Activated CD4-positive, alpha-beta T cell treated with anti-CD3 and anti-CD28 coated beads, Interleukin-2, amount 10 ng/mL, durations not matched to agents 7 days and 5 days (primary cell): Measurements from ENCODE around the gene LTA4H. TPM values are rescaled to one million over a fixed set of nuclear protein-coding genes. Genes with fewer than 3 reads are reported as not detected.

Experiments
- CTCF ChIA-PET: fragments of 350-600 bp; sonication (Branson Sonifier 250); formaldehyde crosslinking; loops from one replicate; lab custom pipeline; 2021; ENCODE audit warnings: antibody characterized with exemption; lab: Charles Lee
- POLR2A ChIA-PET: fragments of 350-600 bp; sonication (Branson Sonifier 250); formaldehyde crosslinking; loops from one replicate; lab custom pipeline; 2021; ENCODE audit warnings: antibody characterized with exemption; lab: Charles Lee
- DNase-seq: peaks from one replicate; pipeline ENCODE4 v3.0.0-alpha.2; 2020
- H3K27ac Mint-ChIP-seq: one replicate; pipeline ENCODE4 v1.8.0; 2021; ENCODE audit warnings: mild to moderate bottlenecking, moderate library complexity, mixed read lengths
- H3K27me3 Mint-ChIP-seq: one replicate; pipeline ENCODE4 v1.8.0; 2021; ENCODE audit warnings: mixed read lengths
- H3K36me3 Mint-ChIP-seq: one replicate; pipeline ENCODE4 v1.8.0; 2021; ENCODE audit warnings: low read depth, mixed read lengths
- H3K4me1 Mint-ChIP-seq: one replicate; pipeline ENCODE4 v1.8.0; 2021; ENCODE audit warnings: mixed read lengths
- H3K4me3 Mint-ChIP-seq: one replicate; pipeline ENCODE4 v1.8.0; 2021; ENCODE audit warnings: mild to moderate bottlenecking, moderate library complexity, mixed read lengths
- H3K9me3 Mint-ChIP-seq: one replicate; pipeline ENCODE4 v1.8.0; 2021; ENCODE audit warnings: mixed read lengths
- total RNA-seq, 2 experiments: library from RNA; stranded (reverse); gene quantifications; one replicate each; pipeline ENCODE4 v1.2.3, GENCODE V29; 2021

LTA4H gene
- total RNA-seq, 2 experiments from 2014 or later = 55.8 to 56.2 TPM

DNA sequence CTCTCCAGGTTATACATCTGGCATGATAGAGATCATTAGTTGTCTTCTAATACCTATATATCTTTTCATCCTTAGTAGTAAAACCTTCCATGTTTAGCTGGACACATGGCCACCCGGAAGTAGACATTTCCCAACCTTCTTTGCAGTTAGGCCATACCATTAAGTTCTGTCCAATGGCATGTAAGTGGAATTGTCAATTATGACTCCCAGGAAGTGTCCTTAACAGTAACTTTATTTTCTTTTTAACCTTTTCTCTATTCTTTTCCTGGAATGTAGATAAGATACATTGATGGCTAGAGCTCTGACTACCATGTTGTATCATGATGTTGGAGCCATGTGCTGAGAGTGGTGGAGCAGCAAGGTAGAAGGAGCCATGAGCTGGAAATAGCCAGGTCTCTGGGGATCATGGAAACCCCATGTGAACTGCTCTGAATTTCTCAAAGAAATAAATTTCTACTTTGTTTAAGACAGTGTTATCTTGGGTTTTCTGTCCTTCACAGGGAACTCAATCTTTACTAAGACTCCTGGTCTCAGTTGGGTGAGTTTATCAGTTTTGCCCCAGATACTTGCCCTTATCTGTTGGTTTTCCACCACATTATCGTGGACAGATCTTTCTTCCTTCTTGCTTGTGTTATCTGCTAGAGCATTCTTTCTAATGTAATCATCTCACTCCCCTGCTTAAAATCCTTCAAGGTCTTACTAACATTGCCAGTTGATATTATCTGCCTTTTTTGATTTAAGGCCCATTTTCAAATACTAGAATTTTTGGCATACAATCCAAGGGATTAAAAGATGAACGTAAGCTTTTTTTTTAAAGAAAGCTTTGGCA is 5.1 kb upstream of the LTA4H start:
- Mint-ChIP-seq H3K36me3 (no peaks in the 10 kb centered on the region), H3K27ac (no peak overlapping the region), H3K9me3 (no peaks in the 10 kb centered on the region), H3K27me3 (no peaks in the 10 kb centered on the region), H3K4me3 (no peak overlapping the region), H3K4me1 (peaks cover 11% of the 10 kb centered on the region)
- DNase-seq = no peak
- ChIA-PET POLR2A (no interaction called here), CTCF (no interaction called here)

DNA sequence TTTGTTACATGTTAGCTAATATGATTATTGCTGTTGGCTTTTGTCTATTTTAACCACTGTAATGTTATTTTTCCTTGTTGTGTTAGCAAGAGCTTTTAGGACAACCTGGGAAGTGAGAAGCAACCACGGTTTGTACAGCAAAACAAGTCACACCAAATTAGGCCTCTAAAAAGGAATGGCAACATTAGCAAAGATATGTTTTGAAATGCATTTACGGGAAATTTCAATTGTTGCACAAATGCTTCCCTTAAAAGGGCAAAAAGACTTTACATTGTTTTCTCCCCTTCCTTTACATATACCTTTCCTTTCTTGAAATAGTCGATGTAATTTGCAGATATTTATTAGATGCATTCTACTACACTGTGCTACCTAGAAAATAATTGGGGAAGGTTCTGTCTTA is 4.1 kb upstream of the LTA4H start:
- Mint-ChIP-seq H3K9me3 (no peaks in the 10 kb centered on the region), H3K4me3 (no peak overlapping the region), H3K4me1 (peaks cover 5% of the 10 kb centered on the region), H3K36me3 (no peaks in the 10 kb centered on the region), H3K27ac (no peak overlapping the region), H3K27me3 (no peaks in the 10 kb centered on the region)
- POLR2A ChIA-PET = no interaction called here
- CTCF ChIA-PET = no interaction called here
- no peak for DNase-seq

DNA sequence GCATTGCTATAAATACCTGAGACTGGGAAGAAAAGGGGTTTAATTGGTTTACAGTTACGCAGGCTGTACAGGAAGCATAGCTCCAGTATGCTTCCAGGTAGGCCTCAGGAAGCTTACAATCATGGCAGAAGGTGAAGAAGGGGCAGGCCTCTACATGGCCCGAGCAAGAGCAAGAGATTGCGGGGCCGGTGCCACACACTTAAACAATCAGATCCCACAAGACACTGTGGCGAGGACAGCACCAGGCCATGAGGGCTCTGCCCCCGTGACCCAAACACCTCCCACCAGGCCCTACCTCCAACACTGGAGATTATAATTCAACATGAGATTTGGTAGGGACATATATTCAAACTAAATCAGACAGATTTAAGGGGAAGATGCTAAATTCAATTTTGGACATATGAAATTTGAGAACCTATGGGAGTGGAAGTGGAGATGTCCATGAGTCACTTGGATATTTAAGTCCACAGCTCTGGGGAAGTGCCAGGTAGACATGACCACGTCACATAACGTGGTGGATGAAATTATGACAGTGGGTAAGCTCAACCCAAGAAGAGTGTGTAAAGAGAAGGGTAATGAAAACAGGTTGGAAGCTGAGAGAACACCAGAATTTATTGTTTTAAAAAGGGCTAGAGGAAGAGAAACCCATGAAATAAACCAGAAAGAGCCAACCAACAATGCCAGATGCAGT is 1.5 kb upstream of the LTA4H start:
- Mint-ChIP-seq H3K4me3 (no peak overlapping the region), H3K27ac (no peak overlapping the region), H3K4me1 (peaks cover 13% of the 10 kb centered on the region), H3K9me3 (no peaks in the 10 kb centered on the region), H3K27me3 (no peaks in the 10 kb centered on the region), H3K36me3 (peaks cover 5% of the 10 kb centered on the region)
- POLR2A ChIA-PET = interaction anchor here (0.7 kb wide), 1 partner anchor 21 kb away, joined by 9 read pairs; no protein-coding TSS in a partner anchor
- no peak for DNase-seq
- CTCF ChIA-PET = interaction anchor here (0.7 to 1.7 kb wide), 2 partner anchors 178 to 179 kb away, joined by 4 read pairs; no protein-coding TSS in a partner anchor

- no peaks in the 10 kb centered on the region for H3K9me3 Mint-ChIP-seq
- peak; percentile 16 for DNase-seq
- H3K4me3 Mint-ChIP-seq = no peak overlapping the region
- no peak overlapping the region for H3K27ac Mint-ChIP-seq
- no peaks in the 10 kb centered on the region for H3K27me3 Mint-ChIP-seq
- ChIA-PET CTCF (no interaction called here), POLR2A (no interaction called here)
- peaks cover 5% of the 10 kb centered on the region for H3K36me3 Mint-ChIP-seq
- H3K4me1 Mint-ChIP-seq = peaks cover 22% of the 10 kb centered on the region
These were observed 635 bp downstream of the LTA4H start for GRCh38 chr12:96034621-96035282.

DNA sequence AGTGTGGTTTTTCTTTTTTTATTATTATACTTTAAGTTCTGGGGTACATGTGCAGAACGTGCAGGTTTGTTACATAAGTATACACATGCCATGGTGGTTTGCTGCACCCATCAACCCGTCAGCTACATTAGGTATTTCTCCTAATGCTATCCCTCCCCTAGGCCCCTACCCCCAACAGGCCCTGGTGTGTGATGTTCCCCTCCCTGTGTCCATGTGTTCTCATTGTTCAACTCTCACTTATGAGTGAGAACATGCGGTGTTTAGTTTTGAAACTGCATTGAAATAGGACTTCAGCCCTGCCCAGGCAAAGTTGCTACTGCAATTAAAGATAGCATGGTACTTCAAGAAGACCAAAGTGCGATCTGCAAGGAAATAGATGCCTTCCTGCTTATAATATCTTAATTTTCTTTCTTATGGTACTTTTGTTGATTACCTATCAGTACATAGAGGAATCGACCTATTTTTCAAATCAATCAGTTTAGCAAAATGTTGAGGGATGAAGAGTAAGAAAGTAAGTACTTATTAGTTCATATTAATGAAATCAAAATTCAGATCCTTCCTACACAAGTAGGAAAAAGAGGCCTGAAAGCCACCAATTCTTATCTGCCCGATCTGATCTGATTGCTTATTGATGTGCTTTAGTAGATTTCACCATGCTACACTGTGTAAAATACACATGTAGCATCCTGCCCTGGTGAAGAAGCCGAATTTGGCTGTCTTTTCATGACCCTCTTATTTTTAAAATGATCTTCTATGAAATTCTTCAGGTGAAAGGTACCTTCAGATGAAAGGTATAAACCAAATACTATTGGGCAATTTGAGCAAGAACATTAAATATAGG is 1.6 kb downstream of the LTA4H start:
- H3K27ac Mint-ChIP-seq = no peak overlapping the region
- H3K4me3 Mint-ChIP-seq = no peak overlapping the region
- H3K27me3 Mint-ChIP-seq = no peaks in the 10 kb centered on the region
- CTCF ChIA-PET = interaction anchor here (1.3 kb wide), 1 partner anchor 21 kb away, joined by 5 read pairs; no protein-coding TSS in a partner anchor
- H3K36me3 Mint-ChIP-seq = peaks cover 5% of the 10 kb centered on the region
- POLR2A ChIA-PET = no interaction called here
- H3K9me3 Mint-ChIP-seq = no peaks in the 10 kb centered on the region
- DNase-seq = no peak
- H3K4me1 Mint-ChIP-seq = peaks cover 25% of the 10 kb centered on the region

DNA sequence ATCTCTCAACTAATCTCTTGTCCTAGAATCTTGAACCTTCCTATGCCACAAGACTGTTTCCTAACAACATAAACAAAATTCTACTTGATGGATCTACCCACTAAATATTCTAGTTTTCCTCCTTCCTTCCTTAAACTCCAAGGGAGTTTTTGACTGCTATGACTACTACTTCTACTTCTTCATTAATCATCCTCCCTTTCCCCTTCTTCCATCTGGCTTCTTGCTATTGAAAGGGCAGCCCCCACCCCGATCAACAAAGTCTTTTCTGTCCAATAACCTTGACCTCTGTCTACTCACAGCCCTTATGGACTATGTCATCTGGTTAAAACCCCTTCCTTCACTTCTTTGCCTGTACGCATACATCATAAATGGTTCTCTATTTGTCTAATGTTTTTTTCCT is 5.6 kb downstream of the LTA4H start:
- peaks cover 18% of the 10 kb centered on the region for H3K36me3 Mint-ChIP-seq
- no peaks in the 10 kb centered on the region for H3K27me3 Mint-ChIP-seq
- ChIA-PET CTCF (no interaction called here), POLR2A (no interaction called here)
- H3K9me3 Mint-ChIP-seq = no peaks in the 10 kb centered on the region
- H3K27ac Mint-ChIP-seq = no peak overlapping the region
- no peak for DNase-seq
- peaks cover 30% of the 10 kb centered on the region for H3K4me1 Mint-ChIP-seq
- no peak overlapping the region for H3K4me3 Mint-ChIP-seq

DNA sequence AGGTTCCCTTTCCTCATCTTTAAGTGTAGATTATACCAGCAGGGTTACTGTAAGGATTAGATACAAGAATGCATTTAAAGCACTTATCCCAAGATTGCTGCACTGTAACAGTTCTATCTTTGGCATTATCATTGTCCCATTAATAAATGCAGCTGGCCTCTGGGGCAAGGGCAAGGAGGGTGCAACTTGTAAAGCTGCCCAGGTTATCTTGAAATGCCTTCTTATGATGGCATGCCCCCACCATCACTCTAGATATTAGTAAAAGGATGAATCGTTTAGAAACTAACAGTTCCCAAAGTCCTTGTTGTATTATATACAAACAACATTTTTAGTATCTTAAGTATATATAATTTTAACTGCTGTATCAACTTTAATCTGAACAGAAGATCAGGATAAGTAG is 6.8 kb downstream of the LTA4H start:
- Mint-ChIP-seq H3K36me3 (peaks cover 18% of the 10 kb centered on the region), H3K4me3 (no peak overlapping the region), H3K27me3 (no peaks in the 10 kb centered on the region), H3K9me3 (no peaks in the 10 kb centered on the region), H3K4me1 (peaks cover 26% of the 10 kb centered on the region), H3K27ac (no peak overlapping the region)
- CTCF ChIA-PET = no interaction called here
- DNase-seq = no peak
- POLR2A ChIA-PET = no interaction called here

DNA sequence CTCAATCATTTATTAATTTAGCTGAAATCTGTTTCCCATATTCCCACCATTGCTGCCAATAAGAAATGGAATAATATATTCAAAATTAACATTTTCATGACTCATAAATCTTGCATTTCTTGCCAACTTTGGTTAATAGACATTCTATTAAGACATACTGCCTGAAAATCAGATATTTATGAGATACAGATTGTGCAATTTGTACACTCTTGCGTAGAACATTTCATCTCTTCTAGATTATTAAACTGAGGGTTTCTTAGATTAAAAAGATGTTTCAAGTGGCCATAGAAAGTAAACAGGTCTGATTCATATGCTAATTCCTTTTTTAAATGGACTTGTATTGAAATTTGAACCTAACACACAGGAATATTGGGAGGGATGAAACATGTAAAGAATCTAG is 9.1 kb downstream of the LTA4H start:
- Mint-ChIP-seq H3K4me3 (no peak overlapping the region), H3K27me3 (no peaks in the 10 kb centered on the region), H3K9me3 (no peaks in the 10 kb centered on the region), H3K36me3 (peaks cover 23% of the 10 kb centered on the region), H3K27ac (no peak overlapping the region), H3K4me1 (peaks cover 20% of the 10 kb centered on the region)
- CTCF ChIA-PET = no interaction called here
- POLR2A ChIA-PET = no interaction called here
- no peak for DNase-seq

GRCh38 chr12:96025518-96025917 is 9.9 kb downstream of the LTA4H start:
- H3K27me3 Mint-ChIP-seq = no peaks in the 10 kb centered on the region
- H3K27ac Mint-ChIP-seq = no peak overlapping the region
- ChIA-PET CTCF (no interaction called here), POLR2A (no interaction called here)
- H3K9me3 Mint-ChIP-seq = no peaks in the 10 kb centered on the region
- peaks cover 24% of the 10 kb centered on the region for H3K36me3 Mint-ChIP-seq
- DNase-seq = no peak
- H3K4me3 Mint-ChIP-seq = no peak overlapping the region
- H3K4me1 Mint-ChIP-seq = peaks cover 18% of the 10 kb centered on the region

- ChIA-PET POLR2A (no interaction called here), CTCF (no interaction called here)
- Mint-ChIP-seq H3K9me3 (no peaks in the 10 kb centered on the region), H3K4me3 (no peak overlapping the region), H3K4me1 (peaks cover 3% of the 10 kb centered on the region), H3K36me3 (peaks cover 21% of the 10 kb centered on the region), H3K27me3 (no peaks in the 10 kb centered on the region), H3K27ac (no peak overlapping the region)
- DNase-seq = no peak
These were observed 14.9 kb downstream of the LTA4H start for GRCh38 chr12:96020314-96021003.

DNA sequence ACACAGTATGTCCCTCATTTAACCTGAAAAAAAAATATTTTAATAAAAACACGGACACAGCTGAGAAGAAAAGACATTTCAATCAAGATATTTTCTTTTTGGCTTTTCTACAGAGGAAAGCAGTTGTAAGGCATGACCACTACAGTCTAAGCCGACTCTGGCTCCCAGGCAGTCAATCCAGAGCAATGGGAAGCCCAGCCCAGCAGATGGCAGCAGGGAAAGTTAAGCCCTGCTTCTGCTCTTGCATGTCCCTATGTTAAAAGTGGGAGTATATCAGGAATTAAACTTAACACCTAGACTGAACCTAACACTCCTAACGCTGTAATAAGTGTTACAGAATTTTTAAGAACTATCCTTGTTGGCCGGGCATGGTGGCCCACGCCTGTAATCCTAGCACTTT is 19.7 kb downstream of the LTA4H start:
- DNase-seq = no peak
- no peaks in the 10 kb centered on the region for H3K27me3 Mint-ChIP-seq
- no peak overlapping the region for H3K27ac Mint-ChIP-seq
- CTCF ChIA-PET = no interaction called here
- POLR2A ChIA-PET = interaction anchor here (0.9 kb wide), 1 partner anchor 21 kb away, joined by 9 read pairs; no protein-coding TSS in a partner anchor
- H3K4me3 Mint-ChIP-seq = no peak overlapping the region
- H3K9me3 Mint-ChIP-seq = no peaks in the 10 kb centered on the region
- H3K36me3 Mint-ChIP-seq = peaks cover 26% of the 10 kb centered on the region
- H3K4me1 Mint-ChIP-seq = no peaks in the 10 kb centered on the region
